GM19467 (cell line): ENCODE results near the gene BLACAT1.
"Not testable (repeated sequence)": the region's sequence is repeated elsewhere in the genome, so short reads cannot be mapped to it uniquely, and the experiment has no call there.

Experiments used
- ATAC-seq: cut with Tn5 transposase; IDR thresholded peaks from one replicate; pipeline ENCODE4 v1.9.1; 2021; ENCODE audit warnings: mild to moderate bottlenecking, moderate library complexity; ENCODE audit not compliant: unreplicated experiment

Gene BLACAT1

DNA sequence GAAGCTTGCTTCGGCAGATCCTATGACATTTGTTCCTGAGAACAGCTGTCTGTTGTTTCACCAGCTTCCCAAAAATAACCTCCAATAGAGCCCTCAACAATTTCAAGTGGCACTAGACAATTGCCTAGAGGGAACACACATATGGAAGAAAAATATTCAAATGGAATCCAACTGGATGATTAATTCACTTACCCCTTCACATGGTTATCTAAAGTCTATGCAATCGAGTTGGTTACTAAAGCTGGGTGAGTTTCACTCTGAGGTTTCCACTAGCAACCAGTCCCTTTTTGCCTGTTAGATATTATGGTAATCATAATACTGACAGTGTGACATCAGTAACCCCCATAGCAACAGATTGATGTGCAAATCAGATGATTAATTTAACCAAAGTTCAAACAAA lies 34.0 kb downstream of the BLACAT1 start, which contains the start of gene LEMD1:
LEMD1 (minus strand) TSS at position 259 of the 400 bp plus-strand sequence. CDS start 1,520 bp downstream, outside the sequence.
- no peak for ATAC-seq

DNA sequence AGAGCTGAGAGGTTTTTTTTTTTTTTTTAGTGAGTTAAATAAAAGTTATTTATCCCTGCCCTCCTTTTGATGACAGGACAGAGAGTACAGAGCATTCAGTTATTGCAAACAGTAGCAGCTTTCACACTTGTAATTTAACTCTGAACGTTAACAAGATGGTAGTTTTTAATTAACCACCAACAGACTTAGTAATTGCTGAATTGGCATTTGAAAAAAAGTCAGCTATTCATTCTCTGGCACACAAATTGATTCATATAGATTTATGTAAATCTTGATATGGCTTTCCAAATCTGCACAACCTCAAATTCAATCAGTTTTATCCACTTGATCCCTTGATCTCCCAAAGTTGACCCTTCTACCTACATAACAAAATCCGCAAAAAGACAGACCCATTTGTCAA lies 34.9 kb downstream of the BLACAT1 start:
- no peak for ATAC-seq

DNA sequence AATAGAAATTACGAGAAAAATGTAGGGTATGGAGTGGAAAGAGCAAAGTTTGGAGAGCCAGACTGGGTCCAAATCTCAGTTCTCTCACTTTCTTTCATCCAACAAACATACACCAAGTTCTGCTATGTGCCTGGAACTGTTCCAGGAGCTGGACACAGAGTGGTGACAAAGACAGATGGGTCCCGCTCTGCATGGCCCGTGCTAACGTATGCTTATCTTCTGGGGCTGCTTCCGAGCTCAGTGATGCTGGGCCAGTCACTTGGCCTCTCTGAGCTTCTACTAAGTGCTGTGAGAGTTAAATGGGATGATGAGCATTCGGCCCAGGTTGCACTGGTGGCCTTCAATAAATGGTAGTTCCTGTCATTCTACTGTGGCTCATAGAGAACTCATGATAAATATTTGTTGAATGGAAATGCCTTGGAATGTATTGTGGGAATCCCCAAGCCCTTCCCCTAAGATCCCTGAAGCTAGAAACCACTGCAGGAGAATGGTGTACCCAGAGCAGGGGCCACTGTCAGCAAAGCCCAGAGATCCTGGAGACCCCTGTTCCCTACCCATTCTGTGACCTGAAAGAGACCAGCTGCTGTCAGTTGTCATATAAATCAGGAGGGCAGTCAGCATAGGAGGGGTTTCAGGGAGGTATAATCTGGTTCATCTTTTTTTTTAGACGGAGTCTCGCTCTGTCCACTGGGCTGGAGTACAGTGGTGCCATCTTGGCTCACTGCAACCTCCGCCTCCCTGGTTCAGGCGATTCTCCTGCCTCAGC lies 37.8 kb downstream of the BLACAT1 start:
- no peak for ATAC-seq

DNA sequence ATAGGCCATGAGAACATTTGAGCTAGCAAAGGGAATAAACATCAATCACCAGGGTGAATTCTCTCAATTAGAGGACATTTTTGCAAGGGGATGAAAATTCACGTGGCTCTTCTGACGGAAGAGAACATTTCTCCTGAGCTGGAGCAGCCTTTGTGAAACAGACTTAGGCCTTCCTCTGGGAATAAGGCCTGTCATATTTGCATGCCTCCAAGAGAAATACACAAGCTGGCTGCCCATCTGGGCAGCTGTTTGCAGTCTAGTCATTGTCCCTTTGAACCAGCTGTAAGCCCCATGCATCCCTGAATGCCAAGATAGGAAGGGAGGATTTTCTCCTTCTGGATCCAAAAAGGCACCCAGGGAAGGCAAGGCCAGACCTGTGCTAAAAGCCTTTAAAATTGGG lies 39.5 kb downstream of the BLACAT1 start:
- ATAC-seq, result no peak

GRCh38 chr1:205410581-205411298 lies 45.1 kb downstream of the BLACAT1 start:
- ATAC-seq, result no peak

DNA sequence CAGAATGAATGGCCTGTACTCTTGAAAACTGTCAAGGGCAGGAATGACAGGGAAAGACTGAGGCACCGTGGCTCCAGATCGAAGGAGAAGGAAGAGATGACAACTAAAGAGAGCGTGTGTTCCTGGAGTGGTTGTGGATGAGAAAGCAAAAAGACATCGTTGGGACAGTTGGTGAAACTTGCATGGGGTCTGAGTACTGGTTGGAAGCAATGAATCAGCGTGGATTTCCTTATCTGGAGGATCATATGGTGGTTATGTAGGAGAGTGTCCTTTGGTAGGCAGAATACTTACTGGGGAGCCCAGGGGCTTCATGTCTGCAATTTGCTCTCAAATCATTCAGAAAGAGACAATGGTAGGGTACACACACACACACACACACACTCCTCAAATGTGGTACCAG lies 47.9 kb downstream of the BLACAT1 start:
- no peak for ATAC-seq

DNA sequence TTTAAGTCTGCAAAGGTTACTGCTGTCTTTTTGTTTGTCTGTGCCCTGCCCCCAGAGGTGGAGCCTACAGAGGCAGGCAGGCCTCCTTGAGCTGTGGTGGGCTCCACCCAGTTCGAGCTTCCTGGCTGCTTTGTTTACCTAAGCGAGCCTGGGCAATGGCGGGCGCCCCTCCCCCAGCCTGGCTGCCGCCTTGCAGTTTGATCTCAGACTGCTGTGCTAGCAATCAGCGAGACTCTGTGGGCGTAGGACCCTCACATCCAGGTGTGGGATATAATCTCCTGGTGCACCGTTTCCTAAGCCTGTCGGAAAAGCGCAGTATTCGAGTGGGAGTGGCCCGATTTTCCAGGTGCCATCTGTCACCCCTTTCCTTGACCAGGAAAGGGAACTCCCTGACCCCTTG lies 49.6 kb downstream of the BLACAT1 start:
- not testable (repeated sequence) for ATAC-seq
